ENCODE measurements around the gene SRGAP1.

The SRGAP1 gene

GRCh38 chr12:63941166-63941800, 96.8 kb downstream of the SRGAP1 start:
- in situ Hi-C loops (cut with HindIII; ENCODE audit: low sequenced_read_pairs) = no loop called here
- H3K4me3 ChIP-seq (ENCODE audit: low read depth, low read length) = no peak overlapping the region
- DNase-seq (ENCODE audit: low read depth) = no peak
- TF ChIP-seq CTCF (IDR thresholded peaks at IDR 0.05; ENCODE audit: low read depth, low read length, missing control alignments) = no peak

GRCh38 chr12:63941879-63942278, 97.4 kb downstream of the SRGAP1 start:
- in situ Hi-C loops (cut with HindIII; ENCODE audit: low sequenced_read_pairs) = no loop called here
- DNase-seq (ENCODE audit: low read depth) = no peak
- no peak overlapping the region for H3K4me3 ChIP-seq (ENCODE audit: low read depth, low read length)
- no peak for TF ChIP-seq CTCF (IDR thresholded peaks at IDR 0.05; ENCODE audit: low read depth, low read length, missing control alignments)

GRCh38 chr12:63942464-63943241, 98.2 kb downstream of the SRGAP1 start:
- H3K4me3 ChIP-seq (ENCODE audit: low read depth, low read length) = no peak overlapping the region
- in situ Hi-C loops (cut with HindIII; ENCODE audit: low sequenced_read_pairs) = no loop called here
- TF ChIP-seq CTCF (IDR thresholded peaks at IDR 0.05; ENCODE audit: low read depth, low read length, missing control alignments) = no peak
- DNase-seq (ENCODE audit: low read depth) = no peak

GRCh38 chr12:63944034-63944579, 99.6 kb downstream of the SRGAP1 start:
- no peak for DNase-seq (ENCODE audit: low read depth)
- no peak for TF ChIP-seq CTCF (IDR thresholded peaks at IDR 0.05; ENCODE audit: low read depth, low read length, missing control alignments)
- in situ Hi-C loops (cut with HindIII; ENCODE audit: low sequenced_read_pairs) = no loop called here
- no peak overlapping the region for H3K4me3 ChIP-seq (ENCODE audit: low read depth, low read length)

- DNase-seq (ENCODE audit: low read depth) = no peak
- in situ Hi-C loops (cut with HindIII; ENCODE audit: low sequenced_read_pairs) = no loop called here
- TF ChIP-seq CTCF (IDR thresholded peaks at IDR 0.05; ENCODE audit: low read depth, low read length, missing control alignments) = no peak
- no peak overlapping the region for H3K4me3 ChIP-seq (ENCODE audit: low read depth, low read length)
Observed at GRCh38 chr12:63944586-63945228, 100.2 kb downstream of the SRGAP1 start.

- in situ Hi-C loops (cut with HindIII; ENCODE audit: low sequenced_read_pairs) = no loop called here
Observed at GRCh38 chr12:63945777-63946176, 101.3 kb downstream of the SRGAP1 start.

More at GRCh38 chr12:63945777-63946176, 101.3 kb downstream of the SRGAP1 start:
- DNase-seq (ENCODE audit: low read depth) = no peak
- TF ChIP-seq CTCF (IDR thresholded peaks at IDR 0.05; ENCODE audit: low read depth, low read length, missing control alignments) = no peak
- H3K4me3 ChIP-seq (ENCODE audit: low read depth, low read length) = no peak overlapping the region

All from astrocyte of the cerebellum (primary cell).